ENCODE measurements around the gene TCFL5. TPM values are rescaled to one million over a fixed set of nuclear protein-coding genes. Genes with fewer than 3 reads are reported as not detected.

TCFL5 gene
- total RNA-seq, 4 donors from 2014 or later: 12.1 to 13.9 (median 13.1) TPM

GRCh38 chr20:62897666-62898065, 36.0 kb upstream of the TCFL5 start:
- intact Hi-C loops (cut with DNase I; ENCODE audit: low total_unique reads): no loop called here

DNA sequence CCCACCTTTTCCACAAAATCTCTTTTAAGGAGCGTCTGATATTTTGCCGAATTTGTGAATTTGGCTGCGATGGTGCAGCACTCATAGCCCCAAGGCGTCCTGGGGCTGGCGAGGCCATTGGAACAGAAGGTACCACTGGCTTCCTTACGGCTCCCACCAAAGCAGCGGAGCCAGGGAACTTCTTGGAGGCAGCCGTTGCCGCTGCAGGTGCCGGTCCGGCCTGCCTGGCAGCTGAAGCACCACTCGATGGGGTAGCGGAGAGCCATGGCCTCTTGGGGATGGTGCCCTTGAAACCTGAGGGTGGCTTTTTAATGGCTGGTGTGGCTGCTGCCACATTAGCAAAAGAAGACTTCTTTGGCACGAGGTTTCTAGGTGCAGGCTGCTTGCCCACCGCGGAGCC, 34.9 kb upstream of the TCFL5 start:
- intact Hi-C loops (cut with DNase I; ENCODE audit: low total_unique reads): no loop called here
- DNase-seq (ENCODE audit: low spot score in 2 of 2): no peak
- WGBS, 2 donors: 88 to 94% methylated on average over 16 of the region's 16 CpGs
- TF ChIP-seq POLR2A (IDR thresholded peaks at IDR 0.05) (no peak), CTCF (IDR thresholded peaks at IDR 0.05) (no peak)
- no peak overlapping the region for H3K4me3 ChIP-seq (ENCODE audit: low read depth, poor library complexity, severe bottlenecking)

More at GRCh38 chr20:62897666-62898065, 36.0 kb upstream of the TCFL5 start:
- WGBS, 2 donors: 27 to 32% methylated on average over 11 of the region's 11 CpGs
- no peak overlapping the region for H3K4me3 ChIP-seq (ENCODE audit: low read depth, poor library complexity, severe bottlenecking)
- DNase-seq (ENCODE audit: low spot score in 2 of 2): no peak
- no peak for TF ChIP-seq POLR2A (IDR thresholded peaks at IDR 0.05)

DNA sequence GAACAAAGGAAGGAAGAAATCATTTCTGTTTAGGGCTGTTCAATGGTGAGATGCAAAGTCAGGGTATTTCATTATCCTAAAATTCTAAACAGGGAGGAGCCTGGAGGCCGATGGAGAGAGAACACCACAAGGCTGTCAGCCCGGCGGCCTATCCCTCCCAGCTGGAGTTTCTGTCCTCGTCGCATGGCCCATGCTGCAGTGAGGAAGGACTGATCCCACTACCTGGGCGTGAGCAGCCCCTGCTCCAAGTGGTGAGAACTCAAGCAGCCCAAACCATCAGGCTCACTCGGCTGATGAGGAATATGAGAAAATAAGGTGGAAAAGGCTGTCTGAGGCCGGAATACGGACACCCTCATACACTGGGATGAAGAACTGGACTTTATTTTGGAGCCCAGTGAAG, 33.9 kb upstream of the TCFL5 start:
- TF ChIP-seq CTCF (IDR thresholded peaks at IDR 0.05) (no peak), POLR2A (IDR thresholded peaks at IDR 0.05) (no peak)
- 92 to 95% methylated on average over 9 of the region's 9 CpGs for WGBS, 2 donors
- no peak for DNase-seq (ENCODE audit: low spot score in 2 of 2)
- intact Hi-C loops (cut with DNase I; ENCODE audit: low total_unique reads): no loop called here
- H3K4me3 ChIP-seq (ENCODE audit: low read depth, poor library complexity, severe bottlenecking): no peak overlapping the region

DNA sequence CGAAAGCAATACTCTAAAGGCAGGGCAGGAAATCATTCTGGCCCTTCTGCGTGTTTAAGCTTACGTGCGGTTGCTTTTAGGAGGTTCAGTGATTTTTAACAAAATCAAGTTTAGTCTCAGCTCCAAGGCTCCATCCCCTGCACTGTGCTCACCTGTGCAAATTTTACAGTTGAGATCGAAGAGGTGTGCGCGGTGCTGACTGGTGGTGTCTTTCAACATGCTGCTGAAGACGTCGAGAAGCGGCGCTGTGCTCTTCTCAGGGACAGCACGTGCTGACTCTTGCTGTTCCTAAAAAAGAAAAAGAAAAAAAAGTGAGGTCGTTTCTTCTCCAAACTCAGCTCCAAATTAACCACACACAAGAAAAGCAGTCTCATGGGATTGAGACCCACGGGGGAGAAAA, 32.6 kb upstream of the TCFL5 start:
- no peak overlapping the region for H3K4me3 ChIP-seq (ENCODE audit: low read depth, poor library complexity, severe bottlenecking)
- WGBS, 2 donors: 92 to 93% methylated on average over 14 of the region's 14 CpGs
- DNase-seq (ENCODE audit: low spot score in 2 of 2): no peak
- no peak for TF ChIP-seq POLR2A (IDR thresholded peaks at IDR 0.05)
- TF ChIP-seq CTCF (IDR thresholded peaks at IDR 0.05): no peak
- intact Hi-C loops (cut with DNase I; ENCODE audit: low total_unique reads): no loop called here

DNA sequence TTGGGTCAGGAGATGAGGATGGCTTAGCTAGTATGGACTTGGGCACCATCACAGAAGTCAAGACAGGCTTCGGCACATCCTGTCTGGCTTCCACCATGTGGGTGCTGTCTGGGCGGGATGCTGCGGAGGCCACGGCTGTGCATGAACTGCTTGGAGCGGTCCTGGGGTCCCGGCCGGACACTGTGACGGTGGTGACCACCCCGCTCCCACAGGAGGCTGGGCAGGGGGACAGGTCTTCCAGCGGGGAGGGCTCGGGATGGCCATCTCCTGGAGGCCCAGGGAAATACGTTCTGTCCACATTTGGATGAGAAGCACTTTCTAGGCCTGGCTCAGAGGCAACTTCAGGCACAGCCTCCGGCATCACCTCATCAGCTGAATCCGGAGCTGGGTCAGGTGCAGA, 32.1 kb upstream of the TCFL5 start:
- DNase-seq (ENCODE audit: low spot score in 2 of 2): no peak
- no peak overlapping the region for H3K4me3 ChIP-seq (ENCODE audit: low read depth, poor library complexity, severe bottlenecking)
- TF ChIP-seq POLR2A (IDR thresholded peaks at IDR 0.05) (no peak), CTCF (IDR thresholded peaks at IDR 0.05) (no peak)
- WGBS, 2 donors: 95 to 97% methylated on average over 11 to 14 of the region's 14 CpGs
- intact Hi-C loops (cut with DNase I; ENCODE audit: low total_unique reads): no loop called here

DNA sequence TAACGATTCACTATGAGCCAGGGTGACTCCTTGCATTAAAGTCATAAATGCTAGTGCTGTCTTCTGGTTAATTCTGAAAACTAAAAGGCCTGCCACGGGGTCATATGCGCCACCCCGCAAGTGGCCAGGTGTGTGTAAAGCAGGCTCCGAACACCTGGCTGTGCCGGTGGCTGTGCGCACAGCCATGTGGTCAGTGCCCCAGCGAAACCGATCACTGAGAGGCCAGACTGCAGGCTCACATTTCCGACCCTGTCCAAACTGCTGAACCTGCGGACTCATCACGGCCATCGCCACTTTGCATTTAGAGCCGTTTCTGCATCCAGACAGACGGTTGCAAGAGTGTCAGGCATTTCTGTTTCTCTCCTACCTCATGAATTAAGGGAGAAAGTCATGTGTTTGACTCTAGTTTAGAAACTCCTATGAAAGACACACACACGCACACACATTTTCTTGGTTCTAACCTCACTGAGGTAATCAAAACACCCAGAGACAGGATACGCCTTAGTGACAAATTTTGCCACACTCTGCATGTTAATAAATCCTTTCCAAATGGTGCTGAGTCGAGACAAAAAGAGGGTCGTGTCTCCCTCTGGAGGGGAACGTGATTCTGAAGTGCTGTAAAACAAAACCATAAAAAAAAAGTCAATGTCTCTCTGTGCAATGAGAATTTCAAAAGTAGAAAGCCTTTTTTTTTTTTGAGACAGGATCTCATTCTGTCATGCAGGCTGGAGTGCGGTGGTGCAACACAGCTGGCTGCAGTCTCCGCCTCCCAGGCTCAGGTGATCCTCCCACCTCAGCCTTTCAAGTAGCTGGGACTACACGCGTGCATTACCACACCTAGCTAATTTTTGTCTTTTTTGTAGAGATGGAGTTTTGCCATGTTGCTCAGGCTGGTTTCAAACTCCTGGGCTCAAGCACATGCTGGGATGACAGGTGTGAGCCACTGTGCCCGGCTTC, 31.0 kb upstream of the TCFL5 start:
- H3K4me3 ChIP-seq (ENCODE audit: low read depth, poor library complexity, severe bottlenecking): no peak overlapping the region
- intact Hi-C loops (cut with DNase I; ENCODE audit: low total_unique reads): no loop called here
- 90 to 92% methylated on average over 25 of the region's 25 CpGs for WGBS, 2 donors
- no peak for DNase-seq (ENCODE audit: low spot score in 2 of 2)
- TF ChIP-seq POLR2A (IDR thresholded peaks at IDR 0.05) (no peak), CTCF (IDR thresholded peaks at IDR 0.05) (no peak)

All from lower leg skin (tissue), 4 donors.